ENCODE measurements around the gene KRT2.

The KRT2 gene

DNA sequence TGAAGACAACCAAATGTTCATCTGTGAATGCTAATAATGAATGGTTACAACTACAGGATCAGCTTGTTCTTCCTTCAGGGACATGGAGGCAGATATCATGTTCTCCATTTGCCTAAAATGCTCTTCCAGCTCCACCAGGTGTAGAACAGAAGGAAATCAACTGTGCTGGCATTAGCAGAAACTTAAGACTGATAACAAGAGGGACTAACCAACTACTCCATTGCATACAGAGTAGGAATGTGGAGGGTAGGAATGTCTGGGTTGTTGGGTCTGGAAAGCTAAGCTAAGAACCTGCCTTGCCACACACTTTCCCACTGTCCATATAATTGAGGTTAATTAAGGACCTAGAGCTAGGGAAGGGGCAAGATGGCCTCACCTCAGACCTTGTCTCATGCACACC is 11.4 kb upstream of the KRT2 start:
- Histone ChIP-seq H3K4me1 (ENCODE audit: control insufficient read depth in 1 of 2, insufficient read depth in 1 of 2, low read depth in 1 of 2, low read length in 1 of 2) (no peaks in the 10 kb centered on the region), H3K36me3 (no peaks in the 10 kb centered on the region), H3K4me3 (ENCODE audit: low read depth in 1 of 2, low read length in 1 of 2) (no peak overlapping the region), H3K27me3 (no peaks in the 10 kb centered on the region), H3K27ac (no peak overlapping the region), H3K9me3 (no peaks in the 10 kb centered on the region)
- TF ChIP-seq CTCF (IDR thresholded peaks at IDR 0.05): no peak

DNA sequence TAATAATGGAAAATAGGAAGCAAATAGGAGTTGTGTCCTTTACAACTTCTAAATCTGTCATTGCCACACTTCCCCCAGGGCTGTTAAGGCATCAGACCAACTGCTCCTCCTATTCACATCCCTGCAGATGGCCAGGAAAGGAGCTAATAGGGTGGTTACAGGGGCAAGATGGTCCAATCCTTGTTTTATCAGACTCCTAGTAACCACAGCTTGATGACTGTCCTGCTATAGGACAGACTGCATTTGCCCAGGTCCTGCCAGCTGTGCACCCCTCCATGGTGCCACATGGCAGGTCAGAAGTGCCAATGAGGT is 10.9 kb upstream of the KRT2 start:
- Histone ChIP-seq H3K36me3 (no peaks in the 10 kb centered on the region), H3K9me3 (no peaks in the 10 kb centered on the region), H3K4me3 (ENCODE audit: low read depth in 1 of 2, low read length in 1 of 2) (no peak overlapping the region), H3K27ac (no peak overlapping the region), H3K4me1 (ENCODE audit: control insufficient read depth in 1 of 2, insufficient read depth in 1 of 2, low read depth in 1 of 2, low read length in 1 of 2) (no peaks in the 10 kb centered on the region), H3K27me3 (no peaks in the 10 kb centered on the region)
- TF ChIP-seq CTCF (IDR thresholded peaks at IDR 0.05): no peak

DNA sequence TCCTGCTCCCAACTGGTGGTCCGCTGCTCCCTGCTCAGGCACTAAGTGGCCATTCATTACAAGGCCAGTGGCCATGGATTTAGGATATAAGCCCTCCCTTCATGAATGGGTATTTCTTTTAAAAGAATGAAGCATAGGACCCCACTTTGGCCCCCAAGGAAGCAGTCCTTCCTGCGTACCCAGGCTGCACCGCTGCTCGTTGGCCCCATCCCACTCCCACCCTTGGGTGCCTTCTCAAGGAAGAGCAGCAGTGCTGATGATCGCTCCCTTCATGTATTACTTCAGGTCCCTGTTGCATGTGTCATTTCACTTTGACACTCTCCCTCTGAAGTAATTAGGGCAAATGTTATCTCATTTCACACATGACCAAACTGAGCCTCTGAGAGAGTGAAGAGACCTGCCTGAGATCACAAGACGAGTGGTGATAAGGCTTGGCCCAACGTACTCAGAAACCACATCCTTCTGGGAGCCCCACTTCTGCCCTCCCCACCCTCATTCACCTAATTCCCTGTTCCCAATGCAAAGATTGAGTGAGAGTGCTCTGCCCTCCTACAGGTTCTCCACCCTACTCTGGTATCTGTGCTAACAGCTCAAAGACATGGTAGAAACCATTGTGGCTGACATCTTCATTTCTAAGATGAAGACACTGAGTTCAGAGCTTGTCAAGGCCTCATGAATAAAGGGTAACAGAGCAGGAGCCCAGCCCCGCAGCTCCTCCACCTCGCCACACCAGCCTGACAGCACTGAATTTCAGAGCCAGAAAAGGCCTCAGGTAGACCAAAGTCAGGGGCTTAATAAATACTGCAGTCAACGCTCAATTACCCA is 10.3 kb upstream of the KRT2 start:
- Histone ChIP-seq H3K4me1 (ENCODE audit: control insufficient read depth in 1 of 2, insufficient read depth in 1 of 2, low read depth in 1 of 2, low read length in 1 of 2) (no peaks in the 10 kb centered on the region), H3K27ac (no peak overlapping the region), H3K9me3 (no peaks in the 10 kb centered on the region), H3K4me3 (ENCODE audit: low read depth in 1 of 2, low read length in 1 of 2) (no peak overlapping the region), H3K36me3 (no peaks in the 10 kb centered on the region), H3K27me3 (no peaks in the 10 kb centered on the region)
- no peak for TF ChIP-seq CTCF (IDR thresholded peaks at IDR 0.05)

DNA sequence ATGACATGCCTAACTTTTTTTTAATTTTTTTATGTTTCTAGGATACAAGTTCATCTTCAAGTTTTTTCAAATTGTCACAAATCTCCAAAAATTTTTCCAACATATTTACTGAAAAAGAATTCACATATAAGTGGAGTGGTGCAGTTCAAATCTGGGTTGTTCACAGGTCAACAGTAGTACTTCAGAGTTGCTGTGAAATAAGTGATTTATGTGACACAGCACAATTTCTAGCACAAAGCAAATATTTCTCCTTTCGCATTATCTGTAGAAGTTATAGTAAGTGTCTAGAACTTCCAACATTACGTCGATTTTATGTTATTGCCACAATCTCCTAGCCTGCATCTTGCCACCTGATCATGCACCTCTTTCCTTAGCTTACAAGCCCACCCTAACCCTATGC is 9.7 kb upstream of the KRT2 start:
- no peaks in the 10 kb centered on the region for H3K9me3 ChIP-seq
- H3K27ac ChIP-seq: no peak overlapping the region
- no peaks in the 10 kb centered on the region for H3K36me3 ChIP-seq
- no peaks in the 10 kb centered on the region for H3K4me1 ChIP-seq (ENCODE audit: control insufficient read depth in 1 of 2, insufficient read depth in 1 of 2, low read depth in 1 of 2, low read length in 1 of 2)
- H3K27me3 ChIP-seq: no peaks in the 10 kb centered on the region
- TF ChIP-seq CTCF (IDR thresholded peaks at IDR 0.05): no peak
- H3K4me3 ChIP-seq (ENCODE audit: low read depth in 1 of 2, low read length in 1 of 2): no peak overlapping the region

GRCh38 chr12:52660934-52661499 is 9.0 kb upstream of the KRT2 start:
- Histone ChIP-seq H3K27ac (no peak overlapping the region), H3K4me1 (ENCODE audit: control insufficient read depth in 1 of 2, insufficient read depth in 1 of 2, low read depth in 1 of 2, low read length in 1 of 2) (no peaks in the 10 kb centered on the region), H3K4me3 (ENCODE audit: low read depth in 1 of 2, low read length in 1 of 2) (no peak overlapping the region), H3K9me3 (no peaks in the 10 kb centered on the region), H3K36me3 (no peaks in the 10 kb centered on the region), H3K27me3 (no peaks in the 10 kb centered on the region)
- no peak for TF ChIP-seq CTCF (IDR thresholded peaks at IDR 0.05)
